ENCODE results near the gene PLEKHG7. TPM values are rescaled to one million over a fixed set of nuclear protein-coding genes. Genes with fewer than 3 reads are reported as not detected.

Gene PLEKHG7
- total RNA-seq, 1 experiment from 2014 or later, result not detected

- CTCF ChIA-PET, result interaction anchor here (0.5 kb wide), 1 partner anchor 933 kb away, joined by 3 read pairs; no protein-coding TSS in a partner anchor
- no peaks in the 10 kb centered on the region for H4K20me1 ChIP-seq (ENCODE audit: insufficient read depth)
- H2AFZ ChIP-seq (ENCODE audit: low read depth, low read length, poor library complexity, severe bottlenecking), result no peak overlapping the region
- ATAC-seq (no peak), DNase-seq (ENCODE audit: low read depth, low spot score) (no peak)
- TF ChIP-seq YY1 (IDR thresholded peaks at IDR 0.05; ENCODE audit: extremely low read depth, insufficient replicate concordance, low read depth, low read length) (no peak), REST (IDR thresholded peaks at IDR 0.05; ENCODE audit: low read depth) (no peak), JUND (IDR thresholded peaks at IDR 0.05) (no peak), TCF7L2 (IDR thresholded peaks at IDR 0.05; ENCODE audit: borderline replicate concordance, extremely low read depth, insufficient read depth, insufficient read length) (no peak), CEBPB (IDR thresholded peaks at IDR 0.05; ENCODE audit: low read depth) (no peak), MAX (IDR thresholded peaks at IDR 0.05) (no peak), SP1 (IDR thresholded peaks at IDR 0.05; ENCODE audit: low read depth) (no peak), CTCF (IDR thresholded peaks at IDR 0.05 in 2 of 3, conservative IDR thresholded peaks at IDR 0.05 in 1 of 3; ENCODE audit: borderline replicate concordance in 1 of 3, insufficient read depth in 1 of 3, low read depth in 2 of 3, low read length in 2 of 3) (no peak), EGR1 (IDR thresholded peaks at IDR 0.05; ENCODE audit: low read depth) (no peak), EZH2phosphoT487 (IDR thresholded peaks at IDR 0.05; ENCODE audit: borderline replicate concordance) (no peak), RAD21 (IDR thresholded peaks at IDR 0.05; ENCODE audit: low read depth) (no peak), ZBTB33 (IDR thresholded peaks at IDR 0.05; ENCODE audit: extremely low read depth, insufficient replicate concordance, low read length) (no peak), CBX3 (IDR thresholded peaks at IDR 0.05; ENCODE audit: low read depth) (no peak), ZFX (IDR thresholded peaks at IDR 0.05) (no peak), POLR2AphosphoS5 (IDR thresholded peaks at IDR 0.05; ENCODE audit: low read depth, low read length) (no peak), FOSL1 (IDR thresholded peaks at IDR 0.05; ENCODE audit: low read depth) (no peak)
- no TSS peak for BruUV-seq (replicated peaks)
- H3K9me2 ChIP-seq (ENCODE audit: insufficient read depth), result no peaks in the 10 kb centered on the region
- no peak overlapping the region for H3K4me2 ChIP-seq (ENCODE audit: low read length)
- intact Hi-C loops (cut with micrococcal nuclease), result no loop called here
- no peak overlapping the region for H3K4me3 ChIP-seq (replicated peaks in 1 of 2; ENCODE audit: low read depth in 1 of 2, low read length in 2 of 2)
- H3K9me3 ChIP-seq (ENCODE audit: control insufficient read depth in 1 of 2, insufficient read depth in 1 of 2, low read depth in 1 of 2, low read length in 2 of 2), result no peaks in the 10 kb centered on the region
- no peaks in the 10 kb centered on the region for H3K27me3 ChIP-seq (ENCODE audit: insufficient read depth, low read length)
- H3K79me2 ChIP-seq (ENCODE audit: insufficient read depth, low read length), result no peaks in the 10 kb centered on the region
- no peaks in the 10 kb centered on the region for H3K36me3 ChIP-seq (ENCODE audit: control insufficient read depth in 1 of 2, insufficient read depth in 2 of 2, low read length in 2 of 2)
- POLR2A ChIA-PET, result no interaction called here
- H3K9ac ChIP-seq (ENCODE audit: low read length), result no peak overlapping the region
- H3K27ac ChIP-seq (ENCODE audit: low read depth, low read length), result no peak overlapping the region
- RAD21 ChIA-PET (ENCODE audit: low non-redundant PET in 1 of 2, low total read pairs in 2 of 2, uncharacterized antibody in 2 of 2, unreplicated experiment in 2 of 2), result no interaction called here
- H3K4me1 ChIP-seq (ENCODE audit: control insufficient read depth in 1 of 2, insufficient read depth in 2 of 2, low read length in 2 of 2), result no peaks in the 10 kb centered on the region
Measured at GRCh38 chr12:92657770-92658169, 45.0 kb upstream of the PLEKHG7 start.

Data from HCT116 (cell line).